GM18498 (cell line): ENCODE results near the gene APOL1.
"Not testable (repeated sequence)": the region's sequence is repeated elsewhere in the genome, so short reads cannot be mapped to it uniquely, and the experiment has no call there.

ENCODE experiments used
- ATAC-seq: cut with Tn5 transposase; IDR thresholded peaks from one replicate; pipeline ENCODE4 v1.9.1; 2021; ENCODE audit warnings: mild to moderate bottlenecking, moderate library complexity; ENCODE audit not compliant: unreplicated experiment

Gene APOL1

GRCh38 chr22:36243986-36244385 is 8.9 kb upstream of the APOL1 start:
- ATAC-seq, result no peak

GRCh38 chr22:36244522-36245391 is 8.2 kb upstream of the APOL1 start:
- no peak for ATAC-seq

GRCh38 chr22:36245805-36246356 is 7.1 kb upstream of the APOL1 start:
- no peak for ATAC-seq

- no peak for ATAC-seq
Measured at GRCh38 chr22:36246718-36247117, 6.2 kb upstream of the APOL1 start.

- ATAC-seq, result no peak
Measured at GRCh38 chr22:36247955-36248354, 5.0 kb upstream of the APOL1 start.

GRCh38 chr22:36249160-36249559 is 3.8 kb upstream of the APOL1 start:
- no peak for ATAC-seq

- ATAC-seq, result not testable (repeated sequence)
Measured at GRCh38 chr22:36250292-36250960, 2.5 kb upstream of the APOL1 start.

- not testable (repeated sequence) for ATAC-seq
Measured at GRCh38 chr22:36251979-36252608, 839 bp upstream of the APOL1 start.

- no peak for ATAC-seq
Measured at GRCh38 chr22:36253523-36254490, 874 bp downstream of the APOL1 start.

- ATAC-seq, result not testable (repeated sequence)
Measured at GRCh38 chr22:36255572-36255971, 2.6 kb downstream of the APOL1 start.

- no peak for ATAC-seq
Measured at GRCh38 chr22:36256478-36256877, 3.5 kb downstream of the APOL1 start.

GRCh38 chr22:36257308-36257707 is 4.4 kb downstream of the APOL1 start:
- ATAC-seq, result no peak

GRCh38 chr22:36257948-36258670 is 5.2 kb downstream of the APOL1 start:
- ATAC-seq, result no peak

- peak; percentile 52 for ATAC-seq
Measured at GRCh38 chr22:36258701-36259614, 6.0 kb downstream of the APOL1 start.

GRCh38 chr22:36259615-36260300 is 6.8 kb downstream of the APOL1 start:
- no peak for ATAC-seq

- ATAC-seq, result not testable (repeated sequence)
Measured at GRCh38 chr22:36261675-36262074, 8.7 kb downstream of the APOL1 start.

GRCh38 chr22:36262307-36262706 is 9.4 kb downstream of the APOL1 start:
- ATAC-seq, result not testable (repeated sequence)

- not testable (repeated sequence) for ATAC-seq
Measured at GRCh38 chr22:36263216-36263673, 10.3 kb downstream of the APOL1 start.
